Mesendoderm (in vitro differentiated cells): Measurements from ENCODE around the gene DCAF12.
A peak's percentile ranks its signal among the peaks of the same experiment; 100 is the strongest.

Experiments
- DNase-seq: peaks from one replicate; pipeline ENCODE4 v3.0.0; 2013
- H2AK5ac ChIP-seq: 2 replicates; pipeline ENCODE4 v1.6.1; 2013; ENCODE audit warnings: low read length, inconsistent platforms
- H2BK120ac ChIP-seq: 2 replicates; pipeline ENCODE4 v1.6.1; 2013; ENCODE audit warnings: low read depth, mild to moderate bottlenecking, low read length, moderate library complexity, mixed read lengths
- H2BK15ac ChIP-seq: replicated peaks from 2 replicates; pipeline ENCODE4 v1.6.1; 2013; ENCODE audit warnings: low read depth, mild to moderate bottlenecking, moderate library complexity
- H2BK5ac ChIP-seq: 2 replicates; pipeline ENCODE4 v1.6.1; 2013; ENCODE audit warnings: low read length, inconsistent platforms
- H3K18ac ChIP-seq: 2 replicates; pipeline ENCODE4 v1.6.1; 2013; ENCODE audit warnings: mild to moderate bottlenecking, low read length, mixed read lengths
- H3K23ac ChIP-seq: one replicate; pipeline ENCODE4 v1.6.1; 2013; ENCODE audit warnings: low read length
- H3K27ac ChIP-seq: 2 replicates; pipeline ENCODE4 v1.5.1; 2013; ENCODE audit warnings: low read depth, mild to moderate bottlenecking, inconsistent platforms, low read length, moderate library complexity
- H3K27me3 ChIP-seq: 2 replicates; pipeline ENCODE4 v1.6.1; 2013; ENCODE audit warnings: low read length, control low read depth, mild to moderate bottlenecking, inconsistent platforms; ENCODE audit not compliant: insufficient read depth, poor library complexity
- H3K36me3 ChIP-seq: 2 replicates; pipeline ENCODE4 v1.6.1; 2013; ENCODE audit warnings: low read length, inconsistent platforms; ENCODE audit not compliant: control insufficient read depth, insufficient read depth
- H3K4ac ChIP-seq: one replicate; pipeline ENCODE4 v1.6.1; 2013; ENCODE audit warnings: low read depth, mild to moderate bottlenecking, low read length, moderate library complexity
- H3K4me1 ChIP-seq: 2 replicates; pipeline ENCODE4 v1.6.1; 2013; ENCODE audit warnings: low read depth, low read length, inconsistent platforms; ENCODE audit not compliant: control insufficient read depth
- H3K4me2 ChIP-seq: 2 replicates; pipeline ENCODE4 v1.6.1; 2013; ENCODE audit warnings: low read length
- H3K4me3 ChIP-seq: 2 replicates; pipeline ENCODE4 v1.5.1; 2013; ENCODE audit warnings: mild to moderate bottlenecking, low read length
- H3K56ac ChIP-seq: one replicate; pipeline ENCODE4 v1.6.1; 2013; ENCODE audit warnings: low read length
- H3K79me1 ChIP-seq: 2 replicates; pipeline ENCODE4 v1.6.1; 2013; ENCODE audit warnings: low read length, inconsistent platforms
- H3K79me2 ChIP-seq: 2 replicates; pipeline ENCODE4 v1.6.1; 2013; ENCODE audit warnings: mild to moderate bottlenecking, low read length; ENCODE audit not compliant: control insufficient read depth, insufficient read depth
- H3K9ac ChIP-seq: 2 replicates; pipeline ENCODE4 v1.6.1; 2013; ENCODE audit warnings: low read length, inconsistent platforms
- H4K5ac ChIP-seq: one replicate; pipeline ENCODE4 v1.6.1; 2013; ENCODE audit warnings: low read length
- H4K8ac ChIP-seq: one replicate; pipeline ENCODE4 v1.6.1; 2013; ENCODE audit warnings: low read depth, mild to moderate bottlenecking, control low read depth, low read length, moderate library complexity
- WGBS: extraction: QIAGEN DNeasy Blood & Tissue Kit; methylation state at CpG from one replicate; pipeline ENCODE4 v1.1.7; 2013; ENCODE audit warnings: low lambda C conversion rate, missing lambda C conversion rate; ENCODE audit not compliant: insufficient coverage; ENCODE audit errors: extremely low coverage; 5-methylcytosine and 5-hydroxymethylcytosine counted together

Gene DCAF12

GRCh38 chr9:34087370-34087769, 39.1 kb downstream of the DCAF12 start:
- H3K4me3 ChIP-seq: no peak overlapping the region
- no peak overlapping the region for H3K4me2 ChIP-seq
- H2BK5ac ChIP-seq: no peak overlapping the region
- no peaks in the 10 kb centered on the region for H3K79me1 ChIP-seq
- no peak overlapping the region for H4K5ac ChIP-seq
- no peak overlapping the region for H2AK5ac ChIP-seq
- H2BK15ac ChIP-seq: no peak overlapping the region
- H3K23ac ChIP-seq: no peak overlapping the region
- H3K4ac ChIP-seq: no peak overlapping the region
- peaks cover 16% of the 10 kb centered on the region for H3K36me3 ChIP-seq
- H3K4me1 ChIP-seq: no peaks in the 10 kb centered on the region
- H4K8ac ChIP-seq: no peak overlapping the region
- H3K79me2 ChIP-seq: no peaks in the 10 kb centered on the region
- no peak overlapping the region for H3K27ac ChIP-seq
- H3K18ac ChIP-seq: no peak overlapping the region
- no peak overlapping the region for H3K56ac ChIP-seq
- no peak overlapping the region for H3K9ac ChIP-seq
- H3K27me3 ChIP-seq: no peaks in the 10 kb centered on the region
- no CpG with 5 or more reads among the region's 1 CpG for WGBS
- H2BK120ac ChIP-seq: no peak overlapping the region
- DNase-seq: no peak

- Histone ChIP-seq H3K4me2 (no peak overlapping the region), H3K27me3 (no peaks in the 10 kb centered on the region), H3K4ac (no peak overlapping the region), H3K79me1 (no peaks in the 10 kb centered on the region), H3K4me1 (no peaks in the 10 kb centered on the region), H4K5ac (no peak overlapping the region), H3K4me3 (no peak overlapping the region), H4K8ac (no peak overlapping the region), H3K23ac (no peak overlapping the region), H2BK5ac (no peak overlapping the region), H2BK120ac (no peak overlapping the region), H2BK15ac (no peak overlapping the region), H3K27ac (no peak overlapping the region), H3K79me2 (no peaks in the 10 kb centered on the region), H3K9ac (no peak overlapping the region), H2AK5ac (no peak overlapping the region), H3K56ac (no peak overlapping the region), H3K36me3 (peaks cover 16% of the 10 kb centered on the region), H3K18ac (no peak overlapping the region)
- DNase-seq: no peak
Observed at GRCh38 chr9:34086864-34087263, 39.6 kb downstream of the DCAF12 start.

GRCh38 chr9:34085581-34086500, 40.7 kb downstream of the DCAF12 start:
- Histone ChIP-seq H3K9ac (no peak overlapping the region), H2BK5ac (no peak overlapping the region), H4K8ac (no peak overlapping the region), H3K56ac (no peak overlapping the region), H3K23ac (no peak overlapping the region), H2BK15ac (no peak overlapping the region), H4K5ac (no peak overlapping the region), H2BK120ac (no peak overlapping the region), H3K18ac (no peak overlapping the region), H2AK5ac (no peak overlapping the region), H3K27me3 (no peaks in the 10 kb centered on the region), H3K27ac (no peak overlapping the region), H3K79me1 (no peaks in the 10 kb centered on the region), H3K79me2 (no peaks in the 10 kb centered on the region), H3K4me3 (no peak overlapping the region), H3K36me3 (peaks cover 16% of the 10 kb centered on the region), H3K4ac (no peak overlapping the region), H3K4me2 (no peak overlapping the region), H3K4me1 (no peaks in the 10 kb centered on the region)
- DNase-seq: no peak
- WGBS: no CpG with 5 or more reads among the region's 6 CpGs

- peaks cover 16% of the 10 kb centered on the region for H3K36me3 ChIP-seq
- no peak overlapping the region for H3K23ac ChIP-seq
- no peak overlapping the region for H2BK5ac ChIP-seq
- no peak overlapping the region for H4K5ac ChIP-seq
- no peak overlapping the region for H2AK5ac ChIP-seq
- H2BK15ac ChIP-seq: no peak overlapping the region
- no peak overlapping the region for H3K27ac ChIP-seq
- no peaks in the 10 kb centered on the region for H3K27me3 ChIP-seq
- no peak overlapping the region for H3K4me3 ChIP-seq
- no peaks in the 10 kb centered on the region for H3K79me1 ChIP-seq
- no peak overlapping the region for H3K56ac ChIP-seq
- no peak overlapping the region for H4K8ac ChIP-seq
- no CpG with 5 or more reads among the region's 1 CpG for WGBS
- no peak overlapping the region for H3K18ac ChIP-seq
- no peak overlapping the region for H3K4me2 ChIP-seq
- H3K9ac ChIP-seq: no peak overlapping the region
- no peak overlapping the region for H2BK120ac ChIP-seq
- DNase-seq: no peak
- H3K4ac ChIP-seq: no peak overlapping the region
- no peaks in the 10 kb centered on the region for H3K79me2 ChIP-seq
- H3K4me1 ChIP-seq: no peaks in the 10 kb centered on the region
Observed at GRCh38 chr9:34084562-34084961, 41.9 kb downstream of the DCAF12 start.

- Histone ChIP-seq H3K36me3 (no peaks in the 10 kb centered on the region), H2AK5ac (no peak overlapping the region), H3K9ac (no peak overlapping the region), H3K79me2 (no peaks in the 10 kb centered on the region), H3K79me1 (no peaks in the 10 kb centered on the region), H3K4me3 (no peak overlapping the region), H2BK15ac (no peak overlapping the region), H4K5ac (no peak overlapping the region), H3K56ac (no peak overlapping the region), H3K4ac (no peak overlapping the region), H2BK120ac (no peak overlapping the region), H3K27ac (no peak overlapping the region), H3K18ac (no peak overlapping the region), H2BK5ac (no peak overlapping the region), H3K4me2 (no peak overlapping the region), H3K4me1 (no peaks in the 10 kb centered on the region), H3K27me3 (no peaks in the 10 kb centered on the region), H4K8ac (no peak overlapping the region), H3K23ac (no peak overlapping the region)
- WGBS: no CpG with 5 or more reads among the region's 2 CpGs
- peak; percentile 75 for DNase-seq
Observed at GRCh38 chr9:34079181-34079580, 47.3 kb downstream of the DCAF12 start.
